ENCODE measurements around the gene ITPR2.

The ITPR2 gene

GRCh38 chr12:26512213-26512612 lies 320.8 kb downstream of the ITPR2 start:
- DNase-seq (ENCODE audit: low read depth in 1 of 2, low spot score in 1 of 2): no peak
- no peak overlapping the region for H3K27ac ChIP-seq (replicated peaks)
- no peak for TF ChIP-seq CTCF (IDR thresholded peaks at IDR 0.05; ENCODE audit: insufficient read depth, low read length)
- TF ChIP-seq REST (IDR thresholded peaks at IDR 0.05; ENCODE audit: insufficient replicate concordance, low read depth): no peak
- no peak for TF ChIP-seq POLR2AphosphoS5 (IDR thresholded peaks at IDR 0.05; ENCODE audit: low read depth)
- TF ChIP-seq GABPA (IDR thresholded peaks at IDR 0.05; ENCODE audit: low read depth): no peak
- TF ChIP-seq SPI1 (IDR thresholded peaks at IDR 0.05; ENCODE audit: borderline replicate concordance, low read depth): no peak
- no peak overlapping the region for H3K4me3 ChIP-seq (replicated peaks; ENCODE audit: insufficient read depth, low read length)
- no peaks in the 10 kb centered on the region for H3K27me3 ChIP-seq (ENCODE audit: insufficient read depth, poor library complexity, severe bottlenecking)

GRCh38 chr12:26510354-26510674 lies 322.7 kb downstream of the ITPR2 start:
- no peak overlapping the region for H3K27ac ChIP-seq (replicated peaks)
- H3K4me3 ChIP-seq (replicated peaks; ENCODE audit: insufficient read depth, low read length): no peak overlapping the region
- no peaks in the 10 kb centered on the region for H3K27me3 ChIP-seq (ENCODE audit: insufficient read depth, poor library complexity, severe bottlenecking)
- DNase-seq (ENCODE audit: low read depth in 1 of 2, low spot score in 1 of 2): no peak
- TF ChIP-seq POLR2AphosphoS5 (IDR thresholded peaks at IDR 0.05; ENCODE audit: low read depth) (no peak), GABPA (IDR thresholded peaks at IDR 0.05; ENCODE audit: low read depth) (no peak), REST (IDR thresholded peaks at IDR 0.05; ENCODE audit: insufficient replicate concordance, low read depth) (no peak), SPI1 (IDR thresholded peaks at IDR 0.05; ENCODE audit: borderline replicate concordance, low read depth) (no peak), CTCF (IDR thresholded peaks at IDR 0.05; ENCODE audit: insufficient read depth, low read length) (no peak)

- no peak overlapping the region for H3K4me3 ChIP-seq (replicated peaks; ENCODE audit: insufficient read depth, low read length)
- H3K27me3 ChIP-seq (ENCODE audit: insufficient read depth, poor library complexity, severe bottlenecking): no peaks in the 10 kb centered on the region
- TF ChIP-seq GABPA (IDR thresholded peaks at IDR 0.05; ENCODE audit: low read depth): no peak
- TF ChIP-seq CTCF (IDR thresholded peaks at IDR 0.05; ENCODE audit: insufficient read depth, low read length): no peak
- TF ChIP-seq REST (IDR thresholded peaks at IDR 0.05; ENCODE audit: insufficient replicate concordance, low read depth): no peak
- TF ChIP-seq SPI1 (IDR thresholded peaks at IDR 0.05; ENCODE audit: borderline replicate concordance, low read depth): no peak
- TF ChIP-seq POLR2AphosphoS5 (IDR thresholded peaks at IDR 0.05; ENCODE audit: low read depth): no peak
- no peak for DNase-seq (ENCODE audit: low read depth in 1 of 2, low spot score in 1 of 2)
- no peak overlapping the region for H3K27ac ChIP-seq (replicated peaks)
These were observed 325.4 kb downstream of the ITPR2 start for GRCh38 chr12:26507613-26508012.

Measured in HL-60 (cell line).